ENCODE results near the gene MRAP.
"Not testable (repeated sequence)": the region's sequence is repeated elsewhere in the genome, so short reads cannot be mapped to it uniquely, and the experiment has no call there.

The MRAP gene

DNA sequence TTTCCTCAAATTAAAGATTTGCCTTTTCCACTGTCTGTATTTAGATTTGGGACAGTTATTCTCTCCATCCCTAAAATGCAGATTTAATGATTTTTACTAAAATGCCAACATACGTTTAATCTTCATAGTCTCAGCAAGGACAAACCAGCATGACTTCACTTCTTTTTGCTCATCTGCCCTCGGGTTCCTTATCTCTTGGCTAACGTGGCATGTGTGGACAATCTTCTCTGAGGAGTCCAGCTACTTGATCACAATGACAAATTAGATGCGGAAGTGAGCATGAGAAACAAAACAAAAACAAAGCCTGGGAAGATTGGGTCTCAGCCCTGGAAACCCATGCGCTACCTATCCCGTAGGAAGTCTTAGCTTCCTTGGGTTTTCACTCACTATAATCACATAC lies 1.0 kb downstream of the MRAP start:
- no peak for DNase-seq (ENCODE audit: extremely low read depth in 1 of 2, low read depth in 1 of 2)

DNA sequence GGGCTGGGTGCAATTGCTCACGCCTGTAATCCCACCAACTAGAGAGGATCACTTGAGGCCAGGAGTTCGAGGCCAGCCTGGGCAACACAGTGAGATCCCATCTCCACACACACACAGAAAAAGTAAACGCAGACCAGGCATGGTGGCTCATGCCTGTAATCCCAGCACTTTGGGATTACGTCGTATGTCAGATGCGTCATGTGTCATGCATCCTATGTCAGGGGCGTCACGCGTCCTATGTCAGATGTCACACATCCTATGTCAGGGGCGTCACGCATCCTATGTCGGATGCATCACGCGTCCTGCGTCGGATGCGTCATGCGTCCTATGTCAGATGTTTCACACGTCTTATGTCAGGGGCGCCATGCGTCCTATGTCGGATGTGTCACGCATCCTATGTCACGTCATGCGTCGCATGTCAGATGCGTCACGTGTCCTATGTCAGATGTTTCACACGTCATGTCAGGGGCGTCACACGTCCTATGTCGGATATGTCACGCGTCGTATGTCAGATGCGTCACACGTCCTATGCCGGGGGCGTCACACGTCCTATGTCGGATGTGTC lies 1.5 kb downstream of the MRAP start:
- DNase-seq (ENCODE audit: extremely low read depth in 1 of 2, low read depth in 1 of 2), result no peak

DNA sequence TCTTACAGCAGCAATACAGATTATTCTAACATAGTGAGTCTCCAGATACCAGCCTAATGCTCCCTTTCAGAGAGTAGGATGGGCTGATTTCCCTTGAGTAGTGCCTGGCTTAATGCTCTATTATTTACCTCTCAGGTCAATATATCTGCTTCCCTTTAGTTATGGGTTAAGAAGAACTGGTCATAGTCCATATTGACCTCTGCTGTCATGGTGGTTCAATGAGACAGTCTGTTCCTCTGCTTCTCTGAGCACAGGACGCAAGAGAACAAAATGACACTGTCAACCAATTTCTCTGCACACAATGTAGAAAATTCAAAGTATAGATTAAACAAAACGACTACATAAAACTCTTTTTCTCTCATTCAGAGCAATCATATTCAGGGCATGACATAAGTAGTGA lies 2.9 kb downstream of the MRAP start:
- DNase-seq (ENCODE audit: extremely low read depth in 1 of 2, low read depth in 1 of 2), result no peak

DNA sequence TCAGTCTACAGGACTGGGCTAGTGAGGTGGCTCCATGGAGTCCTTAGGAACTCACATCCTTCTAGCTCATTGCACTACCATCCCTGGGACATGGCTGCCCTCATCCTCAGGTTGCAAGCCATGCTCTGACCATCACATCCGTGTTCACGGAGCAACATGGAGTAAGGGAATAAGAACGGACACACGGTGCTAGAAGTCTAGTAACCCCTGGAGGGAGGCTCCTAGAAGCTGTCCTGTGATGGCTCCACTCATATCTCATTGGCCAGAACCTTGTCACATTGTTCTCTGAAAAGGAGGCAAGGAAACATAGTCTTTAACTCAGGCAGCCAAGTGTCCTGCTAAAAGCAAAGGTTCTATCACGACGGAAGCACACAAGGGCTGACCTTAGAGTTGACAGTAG lies 3.9 kb downstream of the MRAP start:
- DNase-seq (ENCODE audit: extremely low read depth in 1 of 2, low read depth in 1 of 2), result no peak

DNA sequence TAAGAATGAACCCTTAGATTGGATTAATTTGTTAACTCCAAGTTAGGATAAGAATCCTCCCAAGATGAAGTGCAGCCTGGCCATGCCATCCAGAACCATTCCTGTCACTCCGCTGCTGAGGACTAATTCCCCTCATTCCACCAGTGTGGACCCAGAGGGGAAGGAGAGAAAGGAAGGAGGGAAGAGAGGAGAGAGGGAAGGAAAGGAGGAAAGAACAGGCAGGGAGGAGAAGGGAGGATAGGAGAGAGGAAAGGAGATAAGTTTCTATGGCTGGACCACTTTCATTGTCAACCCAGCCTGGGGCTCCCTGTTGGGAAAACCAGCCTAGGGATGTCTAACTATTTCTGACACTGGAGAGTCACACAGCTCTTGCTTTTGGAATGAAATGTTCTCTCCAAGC lies 4.7 kb downstream of the MRAP start:
- no peak for DNase-seq (ENCODE audit: extremely low read depth in 1 of 2, low read depth in 1 of 2)

DNA sequence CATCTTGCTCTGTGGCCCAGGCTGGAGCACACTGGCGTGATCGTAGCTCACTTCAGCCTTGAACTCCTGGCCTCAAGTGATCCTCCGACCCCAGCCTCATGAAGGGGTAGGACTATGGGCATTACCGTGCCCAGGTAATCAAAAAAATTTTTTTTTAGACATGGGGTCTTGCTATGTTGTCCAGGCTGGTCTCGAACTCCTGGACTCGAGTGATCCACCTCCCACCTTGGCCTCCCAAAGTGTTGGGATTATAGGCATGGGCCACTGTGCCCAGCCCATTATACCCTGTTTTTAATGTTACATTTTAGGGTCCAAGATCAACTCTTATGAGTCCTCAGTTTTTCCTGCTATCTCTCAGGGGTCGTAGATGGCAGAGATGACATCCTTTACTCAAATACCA lies 6.3 kb downstream of the MRAP start:
- DNase-seq (ENCODE audit: extremely low read depth in 1 of 2, low read depth in 1 of 2), result no peak

DNA sequence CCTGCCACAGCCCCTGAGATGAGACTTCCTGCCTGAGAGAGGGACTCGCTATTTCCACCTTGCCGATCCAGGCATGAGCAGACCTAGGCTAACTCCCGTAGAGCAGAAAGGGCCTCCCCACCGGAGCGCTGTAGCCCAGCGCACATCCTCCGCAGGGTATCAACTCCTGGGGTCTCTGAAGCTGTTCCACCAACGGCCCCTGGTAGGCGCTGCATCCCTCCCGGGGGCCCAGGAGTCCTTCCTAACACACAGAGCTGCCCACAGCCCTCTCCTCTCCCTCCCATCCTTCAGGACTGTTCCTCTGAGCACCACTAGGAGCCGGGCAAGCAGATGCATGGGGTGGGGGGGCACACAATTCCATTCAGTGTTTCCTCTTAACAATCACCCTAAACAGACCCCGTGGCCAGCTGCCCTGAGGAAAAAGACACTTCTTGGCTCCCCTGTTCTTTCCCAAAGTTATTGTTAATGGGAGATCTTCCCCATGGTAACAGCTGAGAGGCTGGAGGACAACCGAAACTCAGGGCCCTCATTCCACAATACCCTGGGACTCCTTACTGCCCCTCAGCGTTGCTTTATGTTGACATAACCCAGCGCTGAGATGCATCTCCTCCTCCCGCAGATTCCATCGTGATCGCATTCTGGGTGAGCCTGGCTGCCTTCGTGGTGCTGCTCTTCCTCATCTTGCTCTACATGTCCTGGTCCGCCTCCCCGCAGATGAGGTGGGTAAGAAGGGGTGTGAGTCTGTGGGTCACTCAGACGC lies 7.5 kb downstream of the MRAP start:
- no peak for DNase-seq (ENCODE audit: extremely low read depth in 1 of 2, low read depth in 1 of 2)

DNA sequence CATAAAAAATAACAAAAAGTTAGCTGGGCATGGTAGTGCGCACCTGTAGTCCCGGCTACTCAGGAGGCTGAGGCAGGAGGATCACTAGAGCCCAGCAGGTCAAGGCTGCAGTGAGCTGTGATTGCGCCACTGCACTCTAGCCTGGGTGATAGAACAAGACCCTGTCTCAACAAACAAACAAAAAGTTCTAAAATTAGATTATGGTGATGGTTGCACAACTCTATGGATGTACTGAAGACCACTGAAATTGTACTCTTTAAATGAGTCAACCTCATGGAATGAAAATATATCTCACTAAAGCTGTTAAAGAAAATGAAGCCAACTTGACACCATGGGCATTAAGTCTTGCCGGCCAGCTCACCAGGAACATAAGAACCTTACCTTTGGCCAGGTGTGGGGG lies 9.1 kb downstream of the MRAP start:
- no peak for DNase-seq (ENCODE audit: extremely low read depth in 1 of 2, low read depth in 1 of 2)

DNA sequence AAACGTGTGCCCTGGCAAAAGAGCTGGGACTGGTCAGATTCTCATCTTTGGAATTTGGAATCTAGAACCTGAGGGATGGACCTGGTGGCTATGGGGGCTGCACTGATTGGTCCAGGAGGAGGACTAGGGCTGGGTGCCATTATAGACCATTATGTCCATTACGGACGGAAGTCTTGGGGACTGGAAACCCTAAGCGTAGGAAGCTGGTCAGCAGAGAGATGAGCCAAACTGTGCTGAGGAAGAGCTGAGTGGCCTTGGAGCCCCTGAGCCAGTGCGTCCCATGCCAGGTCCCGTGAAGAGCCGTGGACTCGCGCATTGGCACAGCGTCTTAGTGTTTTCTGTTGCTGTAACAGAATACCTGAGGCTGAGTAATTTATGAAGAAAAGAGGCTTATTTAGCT lies 10.0 kb downstream of the MRAP start:
- DNase-seq (ENCODE audit: extremely low read depth in 1 of 2, low read depth in 1 of 2), result no peak

DNA sequence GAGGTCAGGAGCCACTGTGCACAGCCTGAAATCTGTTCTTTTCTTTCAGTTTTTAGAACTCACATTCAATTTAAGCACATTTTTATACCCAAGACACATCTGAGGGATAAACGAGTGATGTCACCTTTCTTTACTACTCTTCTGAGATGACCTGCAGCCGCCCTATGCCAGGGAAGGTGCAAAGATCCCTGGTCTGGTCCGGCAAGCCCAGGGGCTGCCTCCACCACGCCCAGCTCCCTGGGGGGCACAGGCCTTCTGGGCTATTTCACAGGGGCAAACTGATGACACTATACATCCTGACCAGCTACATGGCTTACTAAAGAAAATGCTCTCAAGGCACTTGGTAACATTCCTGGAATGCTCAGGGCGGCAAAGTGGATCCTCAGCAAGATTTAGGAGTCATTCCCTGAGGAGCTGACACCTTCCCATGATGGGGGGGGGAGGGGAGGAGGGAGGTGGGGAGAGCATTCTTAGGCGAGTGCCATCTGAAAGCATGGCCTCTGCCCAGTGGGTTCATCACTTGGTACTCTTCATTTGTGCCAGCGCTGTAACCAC lies 11.3 kb downstream of the MRAP start:
- DNase-seq (ENCODE audit: extremely low read depth in 1 of 2, low read depth in 1 of 2), result no peak

DNA sequence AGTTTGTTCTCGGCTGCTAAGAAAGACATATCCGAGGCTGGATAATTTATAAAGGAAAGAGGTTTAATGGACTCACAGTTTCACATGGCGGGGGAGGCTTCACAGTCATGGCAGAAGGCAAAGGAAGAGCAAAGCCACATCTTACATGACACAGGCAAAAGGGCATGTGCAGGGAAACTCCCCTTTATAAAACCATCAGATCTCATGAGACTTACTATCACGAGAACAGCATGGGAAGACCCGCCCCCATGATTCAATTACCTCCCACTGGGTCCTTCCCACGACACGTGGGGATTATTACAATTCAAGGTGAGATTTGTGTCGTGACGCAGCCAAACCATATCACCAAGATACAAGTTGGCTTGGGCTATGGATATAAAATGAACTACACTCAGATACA lies 12.3 kb downstream of the MRAP start:
- DNase-seq (ENCODE audit: extremely low read depth in 1 of 2, low read depth in 1 of 2), result not testable (repeated sequence)

DNA sequence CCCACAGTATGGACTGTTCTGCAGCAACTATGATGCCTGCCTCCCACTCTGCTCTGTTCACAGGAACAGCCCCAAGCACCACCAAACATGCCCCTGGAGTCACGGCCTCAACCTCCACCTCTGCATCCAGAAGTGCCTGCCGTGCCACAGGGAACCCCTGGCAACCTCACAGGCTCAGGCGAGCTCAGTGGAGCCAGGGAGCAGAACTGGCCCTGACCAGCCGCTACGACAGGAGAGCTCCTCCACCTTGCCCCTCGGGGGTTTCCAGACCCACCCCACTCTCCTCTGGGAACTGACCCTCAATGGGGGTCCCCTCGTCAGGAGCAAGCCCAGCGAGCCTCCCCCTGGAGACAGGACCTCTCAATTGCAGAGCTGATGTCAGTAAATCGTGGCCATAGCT lies 13.0 kb downstream of the MRAP start:
- no peak for DNase-seq (ENCODE audit: extremely low read depth in 1 of 2, low read depth in 1 of 2)

DNA sequence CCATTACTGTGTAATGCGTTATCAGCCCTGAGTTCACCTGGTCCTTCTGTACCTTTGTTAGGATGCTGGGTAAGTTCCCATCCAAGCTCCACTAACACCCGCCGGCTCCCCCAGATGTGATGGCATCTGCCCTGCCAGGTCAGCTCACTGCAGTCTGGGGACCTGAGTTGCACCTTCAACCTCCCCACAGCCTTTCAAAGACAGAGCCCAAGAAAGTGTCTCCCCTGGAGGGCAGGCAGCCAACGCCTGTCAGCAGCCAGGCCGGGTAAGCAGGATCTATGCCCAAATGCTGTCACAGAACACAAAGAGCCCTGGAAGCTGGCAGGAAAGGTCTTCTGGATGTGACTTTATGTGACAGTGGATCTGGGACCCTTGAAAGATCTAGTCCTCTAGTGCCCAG lies 13.7 kb downstream of the MRAP start:
- DNase-seq (ENCODE audit: extremely low read depth in 1 of 2, low read depth in 1 of 2), result no peak

DNA sequence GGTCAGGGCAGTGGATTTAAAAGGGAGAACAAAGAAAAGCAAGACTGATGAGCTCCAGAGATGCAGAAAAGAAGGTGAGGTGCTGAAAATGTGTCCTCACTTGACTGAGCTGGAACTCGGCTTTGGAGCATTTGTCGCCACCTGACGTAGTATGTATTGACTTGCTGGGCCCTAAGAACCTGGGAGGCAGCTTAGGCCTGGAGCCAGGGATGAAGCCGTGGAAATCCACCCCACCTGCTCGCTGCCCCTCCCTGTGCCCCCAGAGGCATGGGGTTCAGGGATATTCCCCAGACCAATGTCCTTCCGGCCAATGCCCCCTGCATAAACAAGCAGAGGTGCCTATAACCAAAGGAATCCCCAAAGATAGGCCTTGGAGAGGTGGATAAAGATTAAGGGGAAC lies 14.3 kb downstream of the MRAP start:
- no peak for DNase-seq (ENCODE audit: extremely low read depth in 1 of 2, low read depth in 1 of 2)

DNA sequence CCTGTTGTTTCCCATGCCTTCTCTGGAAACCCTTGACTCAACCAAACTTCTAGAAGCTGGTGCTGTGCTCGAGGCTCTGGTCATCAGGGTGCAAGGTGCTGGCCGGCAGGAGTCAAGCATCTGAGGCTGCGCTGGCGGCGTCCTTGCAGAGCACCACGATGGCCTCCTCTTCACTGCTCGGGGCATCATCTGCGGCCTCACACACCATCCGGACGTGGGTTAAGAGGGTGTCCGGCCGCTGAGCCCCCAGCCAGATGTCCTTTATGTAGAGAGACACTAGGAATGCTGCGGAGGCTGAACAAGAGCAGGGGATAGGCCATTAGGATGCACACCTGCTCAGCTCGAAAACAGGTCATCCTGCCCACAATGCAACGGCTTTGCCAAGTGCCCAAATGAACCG lies 16.2 kb downstream of the MRAP start:
- DNase-seq (ENCODE audit: extremely low read depth in 1 of 2, low read depth in 1 of 2), result no peak

DNA sequence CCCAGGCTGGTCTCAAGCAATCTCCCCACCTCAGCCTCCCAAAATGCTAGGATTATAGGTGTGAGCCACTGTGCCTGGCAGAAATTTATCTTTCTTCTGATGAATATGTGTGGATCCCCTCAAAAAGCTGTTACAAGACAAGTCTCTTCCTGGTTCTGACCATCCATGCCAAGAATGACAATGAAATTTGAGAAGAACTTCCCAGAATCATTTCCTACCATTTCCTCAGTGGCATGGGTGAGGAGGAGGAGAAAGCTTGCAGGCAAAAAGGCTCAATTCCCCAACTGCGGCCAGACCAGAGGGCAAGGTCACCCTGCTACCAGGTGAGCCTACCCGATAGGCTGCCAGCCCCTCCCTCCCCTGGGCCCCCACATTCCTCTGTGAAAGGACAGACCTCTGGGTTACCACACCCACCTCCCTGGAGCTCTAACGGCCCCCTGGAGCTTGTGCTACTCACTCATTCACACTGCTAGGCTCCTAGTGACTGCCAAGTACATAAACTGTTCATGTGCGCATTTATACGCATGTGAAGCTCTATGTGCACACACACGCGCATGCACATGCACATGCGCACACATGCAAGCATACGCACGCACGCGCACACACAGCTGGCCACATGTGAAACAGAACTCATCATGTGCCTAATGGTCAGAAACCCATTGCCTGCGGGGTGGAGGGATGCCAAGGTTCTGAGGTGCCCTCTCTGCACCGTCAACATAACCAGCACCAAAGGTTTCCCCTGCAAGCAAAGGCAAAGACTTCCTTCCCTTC lies 17.0 kb downstream of the MRAP start:
- DNase-seq (ENCODE audit: extremely low read depth in 1 of 2, low read depth in 1 of 2), result no peak

DNA sequence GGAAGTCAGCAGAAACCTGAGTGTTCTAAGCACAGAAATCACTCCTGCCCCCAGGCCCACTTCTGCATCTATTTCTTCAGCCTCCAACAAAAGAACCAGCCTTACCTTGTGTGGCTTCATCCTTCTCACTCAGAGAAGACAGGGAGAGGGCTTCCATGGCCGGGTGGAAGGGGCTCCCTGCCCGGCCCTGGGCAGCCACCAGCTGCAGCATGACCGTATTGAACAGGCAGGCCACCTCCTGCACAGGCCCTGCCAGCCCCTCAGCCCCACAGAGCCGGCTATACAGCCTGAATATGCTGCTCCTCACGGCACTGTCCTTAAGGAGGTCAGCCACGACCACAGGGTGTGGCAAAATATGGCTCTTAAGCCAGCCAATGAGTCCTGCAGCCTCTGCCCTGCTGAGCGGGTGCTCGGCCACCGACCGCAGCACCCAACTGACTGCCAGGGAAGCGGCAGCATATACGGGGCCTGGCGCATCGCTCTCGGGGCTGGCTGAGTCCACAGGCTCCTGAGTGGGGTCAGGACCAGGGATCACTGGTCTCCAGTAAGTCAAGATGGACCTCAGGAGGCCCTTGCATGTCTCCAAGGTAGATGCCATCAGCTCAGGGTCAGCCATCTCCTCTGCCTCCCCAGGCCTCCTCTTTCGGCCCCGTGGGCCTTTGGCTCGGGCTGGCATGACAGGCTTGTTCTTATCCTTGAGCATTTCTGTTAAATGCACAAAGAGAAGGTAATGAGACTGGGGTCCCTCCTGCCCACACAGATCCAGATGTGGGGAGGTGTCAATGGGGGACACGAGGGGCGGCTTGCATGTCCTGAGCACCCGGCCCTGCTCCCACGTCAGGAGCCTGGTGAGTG lies 17.9 kb downstream of the MRAP start:
- DNase-seq (ENCODE audit: extremely low read depth in 1 of 2, low read depth in 1 of 2), result no peak

DNA sequence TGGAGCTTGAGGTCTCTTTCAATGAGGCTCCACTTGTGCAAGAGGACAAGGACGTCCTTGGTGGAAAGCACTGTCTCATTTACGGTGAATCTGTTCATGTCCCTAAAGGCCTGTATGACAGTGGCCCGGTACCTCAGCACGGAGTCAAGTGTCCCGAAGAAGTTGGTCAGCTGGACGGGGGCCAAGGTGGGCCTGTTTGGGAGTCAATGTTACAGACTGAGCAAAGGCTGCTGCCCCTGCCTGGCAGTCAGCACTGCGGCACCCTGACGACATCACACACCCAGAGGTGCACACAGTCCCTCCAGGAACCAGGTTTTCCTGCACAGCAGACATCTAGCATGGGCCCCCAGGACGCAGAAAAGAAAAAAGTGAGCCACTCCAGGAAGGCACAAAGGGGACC lies 19.1 kb downstream of the MRAP start:
- no peak for DNase-seq (ENCODE audit: extremely low read depth in 1 of 2, low read depth in 1 of 2)

DNA sequence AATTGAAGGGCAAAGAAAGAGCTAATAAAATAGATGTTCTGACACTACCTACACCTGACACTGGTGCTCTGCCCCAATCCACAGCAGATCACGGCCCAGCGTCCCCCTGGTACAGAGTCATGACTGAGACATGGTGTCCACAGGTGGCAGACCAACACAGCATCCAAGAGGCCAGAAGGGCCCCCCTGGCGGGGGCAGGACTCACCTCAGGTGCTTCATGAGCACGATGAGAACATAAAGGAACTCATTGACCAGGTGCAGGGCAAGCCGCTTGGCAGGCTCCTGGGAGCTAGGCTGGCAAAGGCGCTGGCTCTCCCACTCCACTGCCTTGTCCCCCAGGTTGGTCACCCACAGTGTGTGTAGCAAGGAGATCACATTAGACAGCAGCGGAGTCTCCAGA lies 20.4 kb downstream of the MRAP start:
- DNase-seq (ENCODE audit: extremely low read depth in 1 of 2, low read depth in 1 of 2), result no peak

DNA sequence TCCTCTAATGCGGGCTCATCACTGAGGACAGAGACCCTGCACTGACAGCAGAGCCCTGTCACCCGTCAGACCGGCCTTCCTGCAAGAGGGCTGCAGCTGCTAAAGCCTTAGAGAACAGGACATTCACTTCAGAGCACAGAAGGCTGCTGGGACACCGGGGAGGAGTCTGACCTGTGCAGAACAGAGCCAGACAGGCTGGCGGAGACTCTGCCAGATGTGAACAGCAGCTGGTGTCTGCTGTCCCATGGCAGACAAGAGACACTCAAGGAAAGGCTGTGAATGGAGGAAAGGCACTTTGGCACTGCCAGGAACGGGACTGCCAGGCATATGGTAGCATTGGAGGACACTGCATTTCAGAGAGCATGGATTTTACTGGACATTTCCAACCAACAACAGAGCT lies 21.4 kb downstream of the MRAP start:
- DNase-seq (ENCODE audit: extremely low read depth in 1 of 2, low read depth in 1 of 2), result no peak

DNA sequence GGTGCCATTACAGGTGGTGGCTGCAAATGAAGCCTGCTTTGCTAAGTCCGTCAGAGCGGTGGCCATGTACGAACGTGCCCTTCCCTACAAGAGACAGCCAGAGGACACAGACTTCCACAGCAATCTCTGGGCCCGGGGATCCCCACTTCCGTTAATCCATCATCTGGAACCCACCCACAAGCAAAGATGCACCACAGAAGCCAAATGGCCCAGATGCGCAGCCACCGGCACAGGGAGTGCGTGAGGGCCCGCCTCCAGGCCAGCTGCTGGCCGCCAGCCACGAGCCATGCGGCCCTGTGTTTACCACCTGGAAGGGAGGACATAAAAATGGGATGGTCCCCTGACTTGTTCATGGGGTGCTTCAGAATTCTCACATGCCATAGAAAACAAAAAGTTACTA lies 22.1 kb downstream of the MRAP start:
- DNase-seq (ENCODE audit: extremely low read depth in 1 of 2, low read depth in 1 of 2), result no peak

All from activated CD8-positive, alpha-beta memory T cell treated with anti-CD3 and anti-CD28 coated beads for 1 hour (primary cell).